ENCODE results near the gene SRP14. TPM values are rescaled to one million over a fixed set of nuclear protein-coding genes. Genes with fewer than 3 reads are reported as not detected.

Gene SRP14
- total and polyA plus RNA-seq, 9 of the 15 experiments (the other 6 are each of a cell fraction or from before 2014, with no cell fraction given): 161 to 1,097 (median 402) TPM

DNA sequence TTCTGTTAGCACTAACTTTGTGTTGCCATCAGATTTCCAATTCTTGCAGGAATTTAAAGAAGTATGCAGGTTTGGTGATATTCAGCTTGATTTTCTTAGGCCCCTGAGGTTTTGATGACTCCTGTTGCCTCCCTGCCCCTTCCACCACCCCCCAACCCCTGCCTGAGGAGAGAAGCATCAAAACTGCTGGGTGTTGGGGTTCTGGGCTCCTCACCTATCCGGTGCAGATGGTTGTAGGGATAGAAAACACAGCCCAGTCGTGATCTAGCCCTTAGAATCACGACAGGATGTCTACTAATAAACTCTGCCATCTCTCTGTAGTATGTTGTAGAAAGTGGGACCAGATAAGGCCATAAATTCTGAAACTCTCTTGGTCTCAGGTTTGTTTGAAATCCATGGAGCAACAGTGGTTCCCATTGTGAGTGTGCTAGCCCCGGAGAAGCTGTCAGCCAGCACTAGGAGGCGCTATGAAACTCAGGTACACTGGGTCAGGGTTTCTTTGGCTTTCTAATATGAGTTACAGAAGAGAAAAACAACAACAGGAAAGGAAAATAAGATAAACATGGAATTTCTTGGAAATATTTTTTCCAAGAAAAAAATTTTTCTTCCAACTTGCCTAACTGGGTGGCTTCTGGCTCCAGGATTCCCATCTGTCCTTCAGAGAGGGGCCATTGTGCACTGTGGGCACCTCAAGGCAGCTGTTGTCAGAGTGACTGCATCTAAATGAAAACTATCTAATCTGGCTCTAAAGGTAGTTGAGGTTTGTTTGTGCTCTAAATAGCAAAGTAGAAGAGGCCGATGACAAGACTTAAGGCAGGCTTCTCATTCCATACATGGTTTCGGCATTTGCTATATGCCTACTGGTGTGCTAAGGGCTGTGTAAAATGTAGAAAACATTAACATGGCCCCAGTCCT lies 8.7 kb downstream of the SRP14 start:
- WGBS (ENCODE audit: insufficient coverage, low coverage, missing lambda C conversion rate): 73% methylated on average over 7 of the region's 7 CpGs
- no peaks in the 10 kb centered on the region for H3K79me2 ChIP-seq (ENCODE audit: control insufficient read depth, insufficient read depth, low read length)
- no peak overlapping the region for H3K9ac ChIP-seq (ENCODE audit: insufficient read depth in 1 of 2, low read depth in 2 of 2, low read length in 2 of 2)
- BruUV-seq (replicated peaks): no TSS peak
- CTCF ChIA-PET (ENCODE audit: low intra/inter-chr PET ratio): interaction anchor here (0.6 to 1.8 kb wide), 2 partner anchors 79 to 245 kb away, joined by 4 to 10 read pairs; no protein-coding TSS in a partner anchor
- no peak overlapping the region for H3K4me2 ChIP-seq (ENCODE audit: insufficient read depth, low read length)
- no peak overlapping the region for H3K27ac ChIP-seq (ENCODE audit: extremely low read depth, low read depth, low read length)
- no peak overlapping the region for H3K4me3 ChIP-seq
- no peaks in the 10 kb centered on the region for H4K20me1 ChIP-seq (replicated peaks; ENCODE audit: control insufficient read depth, insufficient read depth, low read length)
- no peak overlapping the region for H2AFZ ChIP-seq (ENCODE audit: low read depth, low read length)
- FAIRE-seq (peak; percentile 86), ATAC-seq (peak; percentile 92), DNase-seq (ENCODE audit: extremely low read depth in 1 of 4, low spot score in 3 of 4) (peak; percentile 37 to 59 (median 40))
- no peaks in the 10 kb centered on the region for H3K9me3 ChIP-seq (replicated peaks; ENCODE audit: control insufficient read depth, insufficient read depth, low read depth, low read length)
- in situ Hi-C loops (cut with MboI): no loop called here
- H3K9me1 ChIP-seq (ENCODE audit: control insufficient read depth, insufficient read depth, low read length): no peaks in the 10 kb centered on the region
- peaks cover 80% of the 10 kb centered on the region for H3K36me3 ChIP-seq (ENCODE audit: control insufficient read depth, insufficient read depth, low read length)
- POLR2A ChIA-PET: interaction anchor here (0.6 to 3.3 kb wide), 4 partner anchors 10 to 537 kb away, joined by 3 to 9 read pairs (median 4); partner anchors contain the start of gene SRP14
- H3K27me3 ChIP-seq (ENCODE audit: control insufficient read depth in 2 of 2, insufficient read depth in 2 of 2, low read length in 2 of 2): no peaks in the 10 kb centered on the region
- intact Hi-C loops (cut with micrococcal nuclease): loop anchor here (5.0 kb wide), 1 partner anchor 243 kb away; no protein-coding TSS in a partner anchor
- no peaks in the 10 kb centered on the region for H3K4me1 ChIP-seq (replicated peaks in 1 of 2; ENCODE audit: control insufficient read depth in 2 of 2, insufficient read depth in 2 of 2, low read length in 2 of 2)
- TF ChIP-seq TAF9B (IDR thresholded peaks at IDR 0.05; ENCODE audit: partially characterized antibody) (no peak), RUNX1 (IDR thresholded peaks at IDR 0.05; ENCODE audit: low read depth) (no peak), TEAD4 (IDR thresholded peaks at IDR 0.05; ENCODE audit: low read length) (no peak), TEAD4 (CRISPR knock-in tag; IDR thresholded peaks at IDR 0.05; ENCODE audit: borderline replicate concordance) (no peak), RFX7 (CRISPR knock-in tag; IDR thresholded peaks at IDR 0.05) (no peak), ZNF224 (CRISPR knock-in tag; IDR thresholded peaks at IDR 0.05) (no peak), HEY1 (CRISPR knock-in tag; IDR thresholded peaks at IDR 0.05; ENCODE audit: borderline replicate concordance) (no peak), XRCC5 (IDR thresholded peaks at IDR 0.05; ENCODE audit: low read depth, low read length) (0 out of 2 replicates have a peak, but pooled peaks have one; percentile 61), TRIM24 (IDR thresholded peaks at IDR 0.05) (no peak), PRMT5 (CRISPR knock-in tag; IDR thresholded peaks at IDR 0.05) (no peak)
- TF ChIP-seq, protein P1, sequence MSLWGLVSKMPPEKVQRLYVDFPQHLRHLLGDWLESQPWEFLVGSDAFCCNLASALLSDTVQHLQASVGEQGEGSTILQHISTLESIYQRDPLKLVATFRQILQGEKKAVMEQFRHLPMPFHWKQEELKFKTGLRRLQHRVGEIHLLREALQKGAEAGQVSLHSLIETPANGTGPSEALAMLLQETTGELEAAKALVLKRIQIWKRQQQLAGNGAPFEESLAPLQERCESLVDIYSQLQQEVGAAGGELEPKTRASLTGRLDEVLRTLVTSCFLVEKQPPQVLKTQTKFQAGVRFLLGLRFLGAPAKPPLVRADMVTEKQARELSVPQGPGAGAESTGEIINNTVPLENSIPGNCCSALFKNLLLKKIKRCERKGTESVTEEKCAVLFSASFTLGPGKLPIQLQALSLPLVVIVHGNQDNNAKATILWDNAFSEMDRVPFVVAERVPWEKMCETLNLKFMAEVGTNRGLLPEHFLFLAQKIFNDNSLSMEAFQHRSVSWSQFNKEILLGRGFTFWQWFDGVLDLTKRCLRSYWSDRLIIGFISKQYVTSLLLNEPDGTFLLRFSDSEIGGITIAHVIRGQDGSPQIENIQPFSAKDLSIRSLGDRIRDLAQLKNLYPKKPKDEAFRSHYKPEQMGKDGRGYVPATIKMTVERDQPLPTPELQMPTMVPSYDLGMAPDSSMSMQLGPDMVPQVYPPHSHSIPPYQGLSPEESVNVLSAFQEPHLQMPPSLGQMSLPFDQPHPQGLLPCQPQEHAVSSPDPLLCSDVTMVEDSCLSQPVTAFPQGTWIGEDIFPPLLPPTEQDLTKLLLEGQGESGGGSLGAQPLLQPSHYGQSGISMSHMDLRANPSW (CRISPR knock-in tag; IDR thresholded peaks at IDR 0.05): no peak
- TF ChIP-seq, protein P2, sequence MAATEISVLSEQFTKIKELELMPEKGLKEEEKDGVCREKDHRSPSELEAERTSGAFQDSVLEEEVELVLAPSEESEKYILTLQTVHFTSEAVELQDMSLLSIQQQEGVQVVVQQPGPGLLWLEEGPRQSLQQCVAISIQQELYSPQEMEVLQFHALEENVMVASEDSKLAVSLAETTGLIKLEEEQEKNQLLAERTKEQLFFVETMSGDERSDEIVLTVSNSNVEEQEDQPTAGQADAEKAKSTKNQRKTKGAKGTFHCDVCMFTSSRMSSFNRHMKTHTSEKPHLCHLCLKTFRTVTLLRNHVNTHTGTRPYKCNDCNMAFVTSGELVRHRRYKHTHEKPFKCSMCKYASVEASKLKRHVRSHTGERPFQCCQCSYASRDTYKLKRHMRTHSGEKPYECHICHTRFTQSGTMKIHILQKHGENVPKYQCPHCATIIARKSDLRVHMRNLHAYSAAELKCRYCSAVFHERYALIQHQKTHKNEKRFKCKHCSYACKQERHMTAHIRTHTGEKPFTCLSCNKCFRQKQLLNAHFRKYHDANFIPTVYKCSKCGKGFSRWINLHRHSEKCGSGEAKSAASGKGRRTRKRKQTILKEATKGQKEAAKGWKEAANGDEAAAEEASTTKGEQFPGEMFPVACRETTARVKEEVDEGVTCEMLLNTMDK (IDR thresholded peaks at IDR 0.05; ENCODE audit: borderline replicate concordance, insufficient read depth, low read depth, low read length, poor library complexity, severe bottlenecking): no peak

All from K562 (cell line).